NCI-H1436 (cell line): ENCODE results near the gene PIK3CA.
"Not testable (repeated sequence)": the region's sequence is repeated elsewhere in the genome, so short reads cannot be mapped to it uniquely, and the experiment has no call there.

Experiments
- DNase-seq: peaks from one replicate; lab custom pipeline; 2025; lab: John Stamatoyannopoulos, UW

Gene PIK3CA

DNA sequence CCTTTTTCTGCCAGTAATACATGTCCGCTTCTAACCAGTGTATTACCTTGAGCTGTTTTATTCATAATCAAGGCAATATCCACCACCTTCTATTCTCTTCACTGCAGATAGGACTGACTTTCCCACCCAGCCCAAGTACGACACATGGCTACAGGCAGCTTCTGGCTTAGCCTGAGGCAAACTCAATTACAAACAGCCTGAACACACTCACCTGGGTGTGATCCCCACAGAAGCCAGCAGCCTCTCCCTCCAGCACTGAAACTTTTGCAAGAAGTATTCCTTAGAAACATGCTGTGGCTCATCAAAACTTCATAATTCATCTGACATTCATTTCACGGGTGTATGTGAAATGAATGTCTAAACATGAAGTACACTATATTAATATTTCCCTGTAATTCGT lies 116.3 kb downstream of the PIK3CA start:
- no peak for DNase-seq

DNA sequence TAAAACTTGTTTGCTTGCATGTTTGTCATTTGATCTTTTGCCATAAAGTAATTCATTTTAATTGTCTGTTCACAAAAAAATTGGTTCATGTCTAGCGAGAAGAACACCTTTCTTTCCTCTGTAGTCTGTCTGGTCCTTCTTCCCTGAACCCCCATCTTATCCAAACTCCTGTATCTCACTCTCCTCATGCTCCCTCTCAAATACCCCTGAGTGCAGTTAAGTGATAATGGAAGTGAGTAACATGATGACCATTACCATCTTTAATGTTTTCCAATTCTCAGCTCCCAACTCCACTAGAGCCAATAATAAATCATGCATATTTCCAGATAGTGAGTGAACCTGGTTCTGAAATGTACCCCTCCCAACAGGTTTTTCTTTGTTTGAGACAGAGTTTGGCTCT lies 116.9 kb downstream of the PIK3CA start:
- no peak for DNase-seq

DNA sequence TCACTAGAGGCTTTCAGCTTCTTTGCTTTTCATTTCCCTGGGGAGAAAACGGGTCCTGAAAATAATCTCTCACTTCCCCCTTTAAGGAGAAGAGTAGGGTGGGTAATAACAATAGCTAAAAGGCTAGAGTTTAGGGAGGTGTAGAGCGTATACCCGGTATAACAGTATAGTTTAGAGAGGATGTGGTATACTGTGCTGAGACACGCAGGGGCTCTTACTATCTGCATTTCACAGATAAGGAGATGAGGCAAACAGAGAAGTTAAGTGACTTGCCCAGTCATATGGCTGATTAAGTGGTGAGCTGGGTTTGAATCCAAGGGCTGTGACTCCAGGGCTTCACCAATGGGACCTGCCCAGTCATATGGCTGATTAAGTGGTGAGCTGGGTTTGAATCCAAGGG lies 117.7 kb downstream of the PIK3CA start:
- no peak for DNase-seq

DNA sequence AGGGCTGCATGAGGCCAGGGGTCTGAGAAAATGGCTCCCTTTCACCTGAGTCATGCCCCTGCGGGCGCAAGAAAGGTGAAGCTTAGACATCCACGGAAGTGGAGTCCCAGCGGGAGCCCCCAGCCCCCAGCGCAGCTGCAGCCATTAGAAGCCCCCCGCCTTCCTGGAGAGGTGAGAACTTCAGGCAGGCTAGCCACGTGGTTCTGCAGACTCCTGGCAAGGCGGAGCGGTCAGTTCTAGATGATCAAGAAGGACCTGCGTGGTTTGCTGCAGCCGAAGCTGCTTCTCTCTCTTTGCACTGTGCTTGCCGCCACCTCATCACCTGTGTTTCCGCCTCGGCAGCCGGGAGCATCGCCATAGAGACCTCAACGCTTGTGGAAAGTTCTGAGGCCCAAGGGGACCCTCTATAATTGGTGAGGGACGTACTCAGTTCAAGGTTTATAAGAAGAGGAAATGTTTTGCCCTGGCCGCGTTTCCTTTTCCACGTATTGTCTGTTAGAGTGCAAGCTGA lies 118.6 kb downstream of the PIK3CA start:
- peak; percentile 58 for DNase-seq

DNA sequence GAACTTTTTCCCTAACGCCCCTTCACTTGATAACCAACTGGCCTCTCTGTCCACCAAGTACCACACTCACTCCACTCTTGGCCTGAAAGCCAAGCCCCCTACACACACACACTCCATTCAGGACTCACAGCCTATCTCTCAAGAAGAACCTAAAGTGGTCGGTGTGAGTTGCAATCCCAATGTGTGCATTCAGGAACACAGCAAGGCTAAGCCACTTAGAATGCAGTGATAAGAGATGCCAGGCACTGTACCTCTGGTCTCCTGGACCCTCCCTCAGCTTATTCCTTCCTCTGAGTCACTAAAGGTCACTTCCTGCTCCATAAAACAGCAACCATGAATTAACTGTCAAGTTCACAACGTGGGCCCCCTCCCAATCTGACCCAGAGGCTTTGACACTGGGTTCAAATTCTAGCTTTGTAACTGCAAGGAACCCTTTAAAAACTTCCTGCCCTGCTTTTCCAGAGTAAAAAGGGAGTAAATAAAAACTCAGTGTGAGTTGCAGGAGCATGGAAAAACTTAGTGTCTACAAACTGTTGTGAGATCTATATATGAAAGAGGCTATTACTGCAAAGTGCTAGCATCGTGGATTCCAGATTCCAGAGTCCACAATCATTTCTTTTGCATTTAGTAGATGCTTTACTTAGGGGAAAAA lies 120.4 kb downstream of the PIK3CA start:
- DNase-seq = no peak

DNA sequence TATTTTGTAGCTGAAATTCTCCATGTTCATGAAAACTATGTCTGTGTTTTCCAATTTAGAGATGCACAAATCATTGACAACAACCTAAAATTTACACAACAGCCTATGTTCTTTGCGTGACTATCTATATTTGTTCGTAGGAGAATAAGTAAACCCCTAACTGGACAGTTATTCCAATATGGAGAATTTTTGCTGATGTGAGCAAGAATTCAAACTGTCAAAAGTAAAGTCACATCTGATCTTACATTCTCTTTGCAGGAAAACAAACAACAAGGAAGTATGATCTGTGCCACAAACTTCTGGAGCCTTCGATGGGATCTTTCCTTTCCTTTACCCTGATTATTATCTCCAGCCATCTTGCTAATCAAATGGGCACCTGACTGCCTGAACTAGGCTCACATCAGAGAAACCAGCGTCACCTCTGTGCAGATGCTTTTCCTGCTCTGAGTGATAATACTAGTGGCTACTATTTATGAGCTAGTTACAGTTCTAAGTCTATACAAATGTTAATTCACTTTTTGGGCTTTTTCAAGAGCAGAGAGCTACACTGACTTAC lies 121.1 kb downstream of the PIK3CA start:
- no peak for DNase-seq

DNA sequence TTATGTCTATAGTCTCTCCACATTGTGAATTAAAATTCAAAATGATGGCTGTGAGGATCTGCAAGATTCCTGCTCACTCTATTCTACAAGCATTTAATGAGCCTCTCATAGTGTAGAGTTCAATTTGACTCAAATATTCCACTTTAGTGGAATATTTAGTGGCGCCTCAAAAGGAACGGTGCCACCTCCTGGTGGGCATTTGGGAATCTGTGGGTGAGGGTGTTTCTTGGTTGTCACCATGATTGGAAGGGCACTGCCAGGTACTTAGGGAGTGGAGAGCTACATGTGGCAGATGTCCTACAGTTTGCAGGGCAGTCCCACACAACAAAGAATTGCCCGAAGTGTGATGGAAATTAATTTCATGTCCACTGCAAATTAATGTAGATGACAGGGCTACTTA lies 124.2 kb downstream of the PIK3CA start:
- no peak for DNase-seq

DNA sequence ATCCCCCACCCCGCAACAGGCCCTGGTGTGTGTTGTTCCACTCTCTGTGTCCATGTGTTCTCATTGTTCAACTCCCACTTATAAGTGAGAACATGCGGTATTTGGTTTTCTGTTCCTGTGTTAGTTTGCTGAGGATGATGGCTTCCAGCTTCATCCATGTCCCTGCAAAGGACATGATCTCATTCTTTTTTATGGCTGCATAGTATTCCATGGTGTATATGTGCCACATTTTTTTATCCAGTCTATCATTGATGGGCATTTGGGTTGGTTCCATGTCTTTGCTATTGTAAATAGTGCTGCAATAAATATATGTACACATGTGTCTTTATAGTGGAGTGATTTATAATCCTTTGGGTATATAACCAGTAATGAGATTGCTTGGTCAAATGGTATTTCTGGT lies 126.3 kb downstream of the PIK3CA start:
- DNase-seq = not testable (repeated sequence)

DNA sequence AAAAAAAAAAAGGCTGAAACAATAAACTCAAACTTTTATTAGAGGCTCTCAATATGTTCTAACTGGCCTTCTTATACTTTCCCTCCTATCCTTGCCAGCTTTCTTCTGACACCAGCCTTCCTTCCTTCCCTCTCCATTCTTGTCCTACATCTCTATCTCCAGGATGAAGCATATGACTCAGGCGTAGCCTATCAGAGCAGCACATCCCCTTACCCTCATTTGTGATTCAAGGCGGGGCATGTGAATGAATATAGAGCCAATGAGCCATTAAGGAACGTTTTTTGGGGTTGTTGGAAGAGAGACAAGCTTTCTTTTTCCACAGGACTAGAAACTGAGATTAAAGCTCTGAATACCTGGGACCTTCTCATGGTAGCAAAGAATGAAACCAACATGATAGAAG lies 127.8 kb downstream of the PIK3CA start:
- DNase-seq = no peak

DNA sequence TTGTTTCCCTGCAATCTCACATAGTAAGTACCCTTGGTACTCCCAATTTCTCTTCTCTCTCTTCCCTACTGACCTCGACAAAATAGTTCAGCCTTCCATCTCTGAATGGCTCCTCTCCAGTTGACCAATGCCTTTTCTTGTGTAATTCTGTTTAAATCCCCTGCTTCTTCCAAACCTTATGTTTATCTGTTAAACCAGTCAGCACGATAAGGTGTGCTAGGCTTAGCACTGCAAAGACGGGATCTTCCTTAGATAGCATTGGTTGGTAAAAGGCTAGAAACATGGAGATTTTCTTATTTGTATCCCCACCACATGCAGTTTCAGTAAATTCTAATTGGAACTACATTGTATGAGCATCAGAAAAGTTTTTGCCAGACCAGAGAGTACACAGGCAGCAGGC lies 128.6 kb downstream of the PIK3CA start:
- no peak for DNase-seq

DNA sequence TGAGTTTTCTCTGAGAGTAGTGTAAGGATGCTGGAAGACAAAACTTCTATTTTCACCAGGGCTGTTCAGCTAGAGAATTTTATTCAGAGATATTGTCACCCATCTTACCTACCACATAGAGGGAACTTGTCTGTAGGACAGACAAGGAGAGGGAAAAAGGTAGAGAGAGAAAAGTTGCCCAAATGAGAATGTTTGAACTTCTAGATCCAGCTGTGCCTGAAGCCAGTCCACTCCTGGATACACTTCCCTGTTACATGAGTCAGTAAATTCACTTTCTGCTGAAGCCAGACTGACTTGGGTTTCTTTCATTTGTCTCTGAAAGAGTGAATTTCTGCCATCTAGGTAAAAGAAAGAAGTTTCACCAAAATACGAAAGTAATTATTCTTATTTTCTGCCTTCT lies 130.0 kb downstream of the PIK3CA start:
- DNase-seq = no peak

DNA sequence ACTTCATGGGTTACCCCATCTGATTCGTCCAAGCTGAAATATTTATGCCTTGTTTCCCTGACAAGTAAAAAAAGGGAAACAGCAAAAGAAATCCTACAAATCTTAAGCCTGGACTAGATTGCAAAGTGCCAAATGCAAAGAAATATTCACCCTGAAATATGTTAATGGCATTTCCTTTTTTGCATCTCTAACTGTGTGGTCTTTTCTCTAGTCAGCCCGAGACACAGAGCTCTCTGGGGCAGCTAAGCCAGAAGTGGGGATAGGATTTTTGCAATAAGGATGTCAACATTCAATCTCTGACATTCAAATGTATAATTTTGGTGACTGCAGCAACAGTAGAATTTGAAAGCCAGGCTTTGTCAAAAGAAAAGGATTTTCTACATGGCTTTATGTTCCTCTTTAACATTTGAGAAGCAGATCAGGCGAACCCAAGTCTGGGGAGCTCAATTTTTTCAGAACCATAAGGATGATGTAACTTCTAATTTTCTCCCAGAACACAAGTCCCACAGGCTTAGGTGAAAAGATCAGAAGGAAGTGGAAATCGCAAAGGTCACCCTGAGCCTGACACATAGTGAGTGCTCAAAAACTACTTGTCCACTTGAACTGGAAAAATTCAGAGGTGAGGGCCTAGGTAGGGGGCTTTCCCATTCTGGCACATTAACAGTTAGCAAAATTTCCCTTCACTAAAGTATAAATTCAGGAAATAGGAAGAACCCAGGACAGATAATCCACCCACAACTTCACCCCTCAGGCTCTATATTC lies 131.0 kb downstream of the PIK3CA start:
- no peak for DNase-seq

DNA sequence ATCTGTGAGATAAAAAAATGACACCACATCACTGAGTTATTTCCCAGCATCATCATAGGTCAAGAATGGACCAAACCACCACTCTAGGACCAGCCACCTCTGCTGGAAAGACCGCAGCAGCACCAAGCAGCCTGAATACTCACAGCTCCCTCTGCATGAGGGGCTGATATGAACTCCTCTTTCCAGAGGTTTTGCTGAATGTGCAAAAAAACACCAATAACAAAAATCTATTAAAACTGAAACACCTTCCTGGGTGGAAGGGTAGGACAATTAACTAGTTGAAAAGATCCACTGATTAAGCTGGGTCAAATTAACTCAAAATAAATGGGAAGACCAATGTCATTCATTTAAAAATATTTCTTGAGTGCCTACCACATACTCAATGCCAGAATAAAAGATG lies 131.7 kb downstream of the PIK3CA start:
- DNase-seq = no peak

DNA sequence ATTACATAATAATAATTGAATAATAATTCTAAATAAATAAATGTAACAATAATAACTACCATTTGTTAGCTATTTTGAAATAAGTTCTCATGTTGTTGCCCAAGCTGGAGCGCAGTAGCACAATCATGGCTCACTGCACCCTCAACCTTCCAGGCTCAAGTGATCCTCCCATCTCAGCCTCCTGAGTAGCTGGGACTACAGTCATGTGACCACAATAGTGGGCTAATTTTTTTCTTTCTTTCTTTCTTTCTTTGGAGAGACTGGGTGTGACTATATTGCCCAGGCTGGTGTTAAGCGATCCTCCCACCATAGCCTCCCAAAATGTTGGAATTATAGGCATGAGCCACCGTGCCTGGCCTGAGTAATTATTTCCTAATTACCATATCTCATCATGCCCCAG lies 133.7 kb downstream of the PIK3CA start:
- DNase-seq = no peak

DNA sequence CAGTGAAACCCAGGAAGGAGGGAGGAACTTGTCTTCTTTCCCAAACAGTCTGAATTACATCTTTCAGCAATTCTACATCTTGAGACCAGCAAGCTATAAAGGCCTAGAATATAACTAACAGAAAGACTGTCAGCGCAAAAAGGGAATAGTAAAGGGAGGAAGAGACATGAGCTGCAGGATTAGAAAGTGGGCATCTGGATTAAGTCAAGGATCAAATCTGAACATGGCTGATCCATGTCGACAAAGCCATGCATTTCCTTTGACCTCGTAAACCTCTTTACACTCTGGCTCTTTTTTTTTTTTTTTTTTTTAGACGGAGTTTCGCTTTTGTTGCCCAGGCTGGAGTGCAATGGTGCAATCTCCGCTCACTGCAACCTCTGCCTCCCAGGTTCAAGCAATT lies 138.2 kb downstream of the PIK3CA start:
- DNase-seq = no peak

DNA sequence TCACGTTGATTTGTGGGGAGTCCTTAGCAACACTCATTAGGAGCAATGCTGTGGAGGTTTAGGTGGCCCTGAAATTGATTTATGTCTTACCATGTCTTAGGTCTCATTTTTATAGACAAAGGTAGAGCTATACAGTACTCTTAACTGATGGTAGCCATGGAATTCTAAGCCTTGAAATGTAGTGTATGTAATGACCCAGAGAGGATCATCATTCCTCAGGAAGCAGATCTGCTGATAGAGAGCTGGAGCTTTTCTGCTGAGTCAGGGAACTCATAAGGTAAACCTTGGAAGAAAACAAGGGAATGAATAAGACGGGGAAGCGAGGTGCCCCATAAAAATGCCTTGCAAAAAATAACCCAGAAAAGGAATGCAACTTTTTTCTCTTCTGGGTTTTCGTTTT lies 140.7 kb downstream of the PIK3CA start:
- no peak for DNase-seq

DNA sequence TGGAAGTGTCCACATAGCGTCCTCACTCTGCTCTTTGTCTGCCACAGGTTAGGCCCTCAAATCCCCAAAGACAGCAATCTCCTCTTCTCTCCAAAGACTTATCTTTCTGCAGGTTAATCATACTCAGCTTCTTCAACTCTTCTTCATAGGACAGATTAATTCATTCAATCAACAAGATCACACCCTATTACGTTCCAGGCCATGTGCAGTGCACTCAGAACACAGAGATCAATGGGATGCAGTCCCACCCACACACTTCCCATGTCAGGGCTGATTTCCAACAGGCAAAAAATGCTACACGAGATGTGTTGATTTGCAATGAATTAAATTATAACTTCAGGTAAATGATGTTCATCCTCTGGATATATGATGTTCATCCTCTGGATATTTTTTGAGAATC lies 141.1 kb downstream of the PIK3CA start:
- DNase-seq = no peak
